IMR-90 (cell line): ENCODE data around the gene WWC1. TPM values are rescaled to one million over a fixed set of nuclear protein-coding genes. Genes with fewer than 3 reads are reported as not detected.

Experiments used
- ATAC-seq: fragments of 200-7000 bp; cut with Tn5 transposase; 2 replicates; pipeline ENCODE4 v1.9.1; 2020; ENCODE audit warnings: low read depth, mild to moderate bottlenecking, moderate library complexity
- BruUV-seq: library from RNA; stranded (reverse); fragments of 400-500 nt; replicated peaks from 2 replicates; lab custom pipeline; 2021; lab: Mats Ljungman, UMichigan
- CTCF ChIA-PET: fragments of 300-600 bp; formaldehyde crosslinking; extraction: SDS; loops from one replicate; lab custom pipeline; 2021; ENCODE audit warnings: antibody characterized with exemption; lab: Yijun Ruan, JAX
- POLR2A ChIA-PET: fragments of 300-600 bp; sonication (Branson Sonifier 250); formaldehyde crosslinking; loops from one replicate; lab custom pipeline; 2022; ENCODE audit warnings: antibody characterized with exemption; ENCODE audit not compliant: unreplicated experiment; lab: Charles Lee
- DNase-seq: peaks from one replicate; pipeline ENCODE4 v3.0.0; 2013
- H2AFZ ChIP-seq: replicated peaks from 2 replicates; pipeline ENCODE3; 2013; ENCODE audit warnings: low read length, mild to moderate bottlenecking; ENCODE audit not compliant: poor library complexity
- H2AK5ac ChIP-seq: 2 replicates; pipeline ENCODE4 v1.6.1; 2013; ENCODE audit warnings: low read depth, low read length, inconsistent platforms
- H2AK9ac ChIP-seq: replicated peaks from 2 replicates; pipeline ENCODE3; 2013; ENCODE audit warnings: mild to moderate bottlenecking, low read depth, low read length, moderate library complexity; ENCODE audit not compliant: poor library complexity
- H2BK120ac ChIP-seq: 2 replicates; pipeline ENCODE4 v1.6.1; 2013; ENCODE audit warnings: low read depth, low read length, inconsistent platforms
- H2BK15ac ChIP-seq: 3 replicates; pipeline ENCODE4 v1.6.1; 2013; ENCODE audit warnings: low read depth, low read length, inconsistent platforms
- H2BK20ac ChIP-seq: 2 replicates; pipeline ENCODE4 v1.6.1; 2013; ENCODE audit warnings: low read depth, mild to moderate bottlenecking, inconsistent platforms, low read length, moderate library complexity
- H2BK5ac ChIP-seq: 2 replicates; pipeline ENCODE4 v1.6.1; 2013; ENCODE audit warnings: mild to moderate bottlenecking, low read depth, low read length, inconsistent platforms; ENCODE audit not compliant: poor library complexity, severe bottlenecking
- H3K14ac ChIP-seq: replicated peaks from 2 replicates; pipeline ENCODE4 v1.6.1; 2013; ENCODE audit warnings: low read depth, low read length, inconsistent platforms
- H3K18ac ChIP-seq: 2 replicates; pipeline ENCODE4 v1.6.1; 2013; ENCODE audit warnings: low read depth, low read length, control low read depth
- H3K23ac ChIP-seq: 2 replicates; pipeline ENCODE4 v1.6.1; 2013; ENCODE audit warnings: low read depth, low read length, inconsistent platforms
- H3K27ac ChIP-seq: 2 replicates; pipeline ENCODE4 v1.5.1; 2013; ENCODE audit warnings: mild to moderate bottlenecking, control low read depth, low read length; ENCODE audit not compliant: insufficient read depth
- H3K27me3 ChIP-seq: 2 replicates; pipeline ENCODE4 v1.6.1; 2013; ENCODE audit warnings: low read length; ENCODE audit not compliant: control insufficient read depth, insufficient read depth
- H3K36me3 ChIP-seq: 2 replicates; pipeline ENCODE4 v1.6.1; 2013; ENCODE audit warnings: low read length, mixed read lengths; ENCODE audit not compliant: control insufficient read depth, insufficient read depth
- H3K4ac ChIP-seq: 2 replicates; pipeline ENCODE4 v1.6.1; 2013; ENCODE audit warnings: low read depth, low read length, inconsistent platforms
- H3K4me1 ChIP-seq: 2 replicates; pipeline ENCODE4 v1.6.1; 2013; ENCODE audit warnings: low read length, mixed read lengths; ENCODE audit not compliant: control insufficient read depth, insufficient read depth
- H3K4me2 ChIP-seq: 2 replicates; pipeline ENCODE4 v1.6.1; 2013; ENCODE audit warnings: low read depth, mild to moderate bottlenecking, control low read depth, low read length, moderate library complexity
- H3K4me3 ChIP-seq: 2 replicates; pipeline ENCODE4 v1.5.1; 2013; ENCODE audit warnings: low read depth, mild to moderate bottlenecking, control low read depth, low read length, moderate library complexity; ENCODE audit not compliant: insufficient read depth
- H3K56ac ChIP-seq: 2 replicates; pipeline ENCODE4 v1.6.1; 2013; ENCODE audit warnings: low read length, inconsistent platforms; ENCODE audit not compliant: insufficient read depth; ENCODE audit errors: extremely low read depth
- H3K79me1 ChIP-seq, 2 experiments: 2 replicates each; pipeline ENCODE4 v1.6.1; 2013; ENCODE audit warnings: low read length in 2 of 2, inconsistent platforms in 1 of 2, low read depth in 1 of 2
- H3K9ac ChIP-seq: 2 replicates; pipeline ENCODE4 v1.6.1; 2013; ENCODE audit warnings: low read depth, low read length, control low read depth
- H3K9me1 ChIP-seq: 2 replicates; pipeline ENCODE4 v1.6.1; 2013; ENCODE audit warnings: low read length, inconsistent platforms; ENCODE audit not compliant: insufficient read depth
- H3K9me3 ChIP-seq: 2 replicates; pipeline ENCODE4 v1.6.1; 2013; ENCODE audit warnings: low read length; ENCODE audit not compliant: control insufficient read depth, insufficient read depth
- H4K20me1 ChIP-seq: 2 replicates; pipeline ENCODE4 v1.6.1; 2013; ENCODE audit warnings: low read length, inconsistent platforms; ENCODE audit not compliant: insufficient read depth
- H4K5ac ChIP-seq: 2 replicates; pipeline ENCODE4 v1.6.1; 2013; ENCODE audit warnings: mild to moderate bottlenecking, low read depth, low read length, control low read depth
- H4K8ac ChIP-seq, 2 experiments: 2 replicates each; pipeline ENCODE4 v1.6.1; 2013; ENCODE audit warnings: low read depth in 2 of 2, low read length in 2 of 2, control low read depth in 1 of 2, inconsistent platforms in 1 of 2
- H4K91ac ChIP-seq: 2 replicates; pipeline ENCODE4 v1.6.1; 2013; ENCODE audit warnings: low read depth, low read length, inconsistent platforms; ENCODE audit not compliant: insufficient read depth
- CEBPB ChIP-seq: IDR thresholded peaks from 2 replicates; pipeline ENCODE4 v1.6.1; 2012; ENCODE audit warnings: low read depth, low read length, improper control_type of control experiment
- CHD1 ChIP-seq: IDR thresholded peaks from 2 replicates; pipeline ENCODE4 v1.6.1; 2012; ENCODE audit warnings: low read depth, low read length, improper control_type of control experiment
- FOS ChIP-seq: fragments of 150-350 bp; IDR thresholded peaks from 2 replicates; pipeline ENCODE4 v1.6.1; 2016; ENCODE audit warnings: low read depth, low read length
- MAFK ChIP-seq: IDR thresholded peaks from 2 replicates; pipeline ENCODE4 v1.6.1; 2012; ENCODE audit warnings: low read depth, low read length, improper control_type of control experiment
- MAZ ChIP-seq: IDR thresholded peaks from 2 replicates; pipeline ENCODE4 v1.6.1; 2012; ENCODE audit warnings: low read depth, mild to moderate bottlenecking, low read length, improper control_type of control experiment, moderate library complexity, borderline replicate concordance
- MXI1 ChIP-seq: IDR thresholded peaks from 2 replicates; pipeline ENCODE4 v1.6.1; 2012; ENCODE audit warnings: low read depth, mild to moderate bottlenecking, low read length, moderate library complexity, borderline replicate concordance
- NFE2L2 ChIP-seq: fragments of 150-350 bp; IDR thresholded peaks from 2 replicates; pipeline ENCODE4 v1.6.1; 2016; ENCODE audit warnings: low read depth, mild to moderate bottlenecking, low read length
- POLR2A ChIP-seq: IDR thresholded peaks from 2 replicates; pipeline ENCODE4 v1.6.1; 2012; ENCODE audit warnings: mild to moderate bottlenecking, low read depth, low read length
- RAD21 ChIP-seq: IDR thresholded peaks from 2 replicates; pipeline ENCODE4 v1.6.1; 2012; ENCODE audit warnings: low read length, improper control_type of control experiment
- RCOR1 ChIP-seq: IDR thresholded peaks from 2 replicates; pipeline ENCODE4 v1.6.1; 2012; ENCODE audit warnings: mild to moderate bottlenecking, low read length, improper control_type of control experiment; ENCODE audit not compliant: insufficient replicate concordance
- RFX5 ChIP-seq: IDR thresholded peaks from 2 replicates; pipeline ENCODE4 v1.8.0; 2012; ENCODE audit warnings: low read depth, mild to moderate bottlenecking, low read length, moderate library complexity
- SMC3 ChIP-seq: fragments of 150-350 bp; IDR thresholded peaks from 2 replicates; pipeline ENCODE4 v1.6.1; 2016; ENCODE audit warnings: low read depth, mild to moderate bottlenecking, antibody characterized with exemption, low read length, moderate library complexity
- WGBS, 2 experiments: methylation state at CpG; one replicate each; pipeline versions ENCODE4 v1.1.5 to v1.1.7; 2013; ENCODE audit warnings: missing lambda C conversion rate in 2 of 2; ENCODE audit not compliant: insufficient read length in 1 of 2; ENCODE audit errors: extremely low coverage in 2 of 2; 5-methylcytosine and 5-hydroxymethylcytosine counted together
- dilution Hi-C: fragments of 300-500 bp; cut with HindIII; formaldehyde crosslinking; loops from one replicate; pipeline ENCODE4 v1.14.3; 2018; ENCODE audit warnings: low sequenced_read_pairs; ENCODE audit not compliant: unreplicated experiment
- in situ Hi-C: fragments of 300-500 bp; cut with MboI; formaldehyde crosslinking; loops from 3 replicates; pipeline ENCODE4 v1.14.3; 2019; ENCODE audit warnings: low sequenced_read_pairs, inconsistent platforms, mixed read lengths
- intact Hi-C: fragments of 100-400 bp; cut with micrococcal nuclease; formaldehyde crosslinking; loops from 2 replicates; pipeline ENCODE4 v1.10.0; 2022
- polyA plus RNA-seq, 3 experiments: library from polyadenylated mRNA; depleted of rRNA; stranded (reverse); fragments of >200 nt; gene quantifications; 2 replicates each; pipeline ENCODE4 v1.2.3, GENCODE V29; 2012; ENCODE audit warnings: low replicate concordance in 1 of 3
- total RNA-seq: library from RNA; depleted of rRNA; stranded (reverse); fragments of >200 nt; gene quantifications from 2 replicates; pipeline ENCODE4 v1.2.3, GENCODE V29; 2012
- TF ChIP-seq, protein P1 (sequence below): fragments of 150-350 bp; IDR thresholded peaks from 2 replicates; pipeline ENCODE4 v1.6.1; 2017; ENCODE audit warnings: mild to moderate bottlenecking, antibody characterized with exemption, low read length, low read depth
- TF ChIP-seq, protein P2 (sequence below): fragments of 150-350 bp; IDR thresholded peaks from 2 replicates; pipeline ENCODE4 v1.6.1; 2016; ENCODE audit warnings: low read depth, mild to moderate bottlenecking, low read length, moderate library complexity, borderline replicate concordance
- TF ChIP-seq, protein P3 (sequence below): conservative IDR thresholded peaks from 2 replicates; pipeline ENCODE4 v1.5.1; 2012; ENCODE audit warnings: mild to moderate bottlenecking, low read depth, low read length, improper control_type of control experiment

The WWC1 gene
- total and polyA plus RNA-seq, 2 of the 4 experiments (the other 2 are of a cell fraction): 9.1 to 10.3 TPM

DNA sequence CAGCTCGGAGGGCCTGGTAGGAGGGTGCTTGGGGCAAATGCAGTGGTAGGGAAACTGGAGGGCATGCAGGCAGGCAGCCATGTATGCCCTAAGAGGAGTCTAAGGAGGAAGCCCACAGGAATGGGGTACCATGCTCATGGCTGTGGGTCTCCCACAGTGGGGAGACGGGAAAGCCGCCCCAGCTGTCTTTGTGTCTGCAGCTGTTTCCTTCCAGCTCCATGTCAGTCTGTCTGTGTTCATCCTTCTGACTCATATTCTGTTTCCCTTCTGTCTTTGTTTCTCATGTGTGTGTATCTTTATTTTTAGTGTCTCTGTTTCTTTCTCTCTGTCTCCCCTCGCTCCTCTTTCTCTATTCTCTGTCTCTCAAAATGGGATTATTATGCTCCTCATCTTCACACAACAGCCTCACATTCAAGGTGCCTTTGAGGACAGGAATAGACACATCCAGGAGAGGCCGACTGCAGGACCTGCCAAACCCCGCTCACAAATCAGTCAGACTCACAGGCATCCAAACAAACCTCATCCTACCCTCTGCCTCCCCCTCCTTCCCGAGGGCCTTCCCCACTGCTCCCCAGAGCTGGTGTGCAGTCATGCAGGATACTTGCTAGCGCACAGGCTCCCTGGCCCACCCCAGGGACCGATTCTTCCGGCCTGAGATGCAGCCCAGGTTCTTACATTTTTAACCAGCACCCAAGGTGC lies 126.4 kb downstream of the WWC1 start:
- no peak overlapping the region for H3K14ac ChIP-seq
- H3K23ac ChIP-seq: no peak overlapping the region
- H3K4me1 ChIP-seq: peaks cover 5% of the 10 kb centered on the region
- H3K18ac ChIP-seq: no peak overlapping the region
- in situ Hi-C loops: no loop called here
- intact Hi-C loops: no loop called here
- peak overlapping the region; percentile 72 for H2AFZ ChIP-seq
- H3K4ac ChIP-seq: no peak overlapping the region
- no peak overlapping the region for H2BK15ac ChIP-seq
- peaks cover 8% of the 10 kb centered on the region for H3K9me1 ChIP-seq
- no peak overlapping the region for H3K9ac ChIP-seq
- H3K27ac ChIP-seq: no peak overlapping the region
- ATAC-seq: peak; percentile 46
- H3K4me2 ChIP-seq: no peak overlapping the region
- dilution Hi-C loops: no loop called here
- H3K36me3 ChIP-seq: peaks cover 5% of the 10 kb centered on the region
- WGBS, 2 experiments: 88% methylated on average over 8 of the region's 10 CpGs; no CpG with 5 or more reads in 1 of the 2 experiments
- H4K20me1 ChIP-seq: no peaks in the 10 kb centered on the region
- no peak overlapping the region for H2BK120ac ChIP-seq
- H2AK5ac ChIP-seq: no peak overlapping the region; the same call in 1 of the 2 replicates
- H2BK5ac ChIP-seq: no peak overlapping the region
- POLR2A ChIA-PET: no interaction called here
- H4K91ac ChIP-seq: no peak overlapping the region
- no peak overlapping the region for H3K4me3 ChIP-seq
- no peak overlapping the region for H4K5ac ChIP-seq
- CTCF ChIA-PET: interaction anchor here (0.5 kb wide), 1 partner anchor 13 kb away, joined by 6 read pairs; no protein-coding TSS in a partner anchor
- no peaks in the 10 kb centered on the region for H3K27me3 ChIP-seq
- H2BK20ac ChIP-seq: no peak overlapping the region
- no TSS peak for BruUV-seq
- H3K9me3 ChIP-seq: no peaks in the 10 kb centered on the region
- 0 out of 4 replicates have a peak, but pooled peaks cover 0 to 5% of the 10 kb centered on the region in 2 experiments for H3K79me1 ChIP-seq
- peak; percentile 62 for DNase-seq
- H3K56ac ChIP-seq: no peak overlapping the region
- H2AK9ac ChIP-seq: no peak overlapping the region
- H4K8ac ChIP-seq: no peak overlapping the region
- TF ChIP-seq MAZ (no peak), NFE2L2 (no peak), RFX5 (no peak), MAFK (no peak), RCOR1 (no peak), FOS (no peak), SMC3 (no peak), RAD21 (no peak), MXI1 (no peak), POLR2A (no peak), CHD1 (no peak), CEBPB (no peak)
- TF ChIP-seq, protein P1, sequence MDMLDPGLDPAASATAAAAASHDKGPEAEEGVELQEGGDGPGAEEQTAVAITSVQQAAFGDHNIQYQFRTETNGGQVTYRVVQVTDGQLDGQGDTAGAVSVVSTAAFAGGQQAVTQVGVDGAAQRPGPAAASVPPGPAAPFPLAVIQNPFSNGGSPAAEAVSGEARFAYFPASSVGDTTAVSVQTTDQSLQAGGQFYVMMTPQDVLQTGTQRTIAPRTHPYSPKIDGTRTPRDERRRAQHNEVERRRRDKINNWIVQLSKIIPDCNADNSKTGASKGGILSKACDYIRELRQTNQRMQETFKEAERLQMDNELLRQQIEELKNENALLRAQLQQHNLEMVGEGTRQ: no peak
- TF ChIP-seq, protein P2, sequence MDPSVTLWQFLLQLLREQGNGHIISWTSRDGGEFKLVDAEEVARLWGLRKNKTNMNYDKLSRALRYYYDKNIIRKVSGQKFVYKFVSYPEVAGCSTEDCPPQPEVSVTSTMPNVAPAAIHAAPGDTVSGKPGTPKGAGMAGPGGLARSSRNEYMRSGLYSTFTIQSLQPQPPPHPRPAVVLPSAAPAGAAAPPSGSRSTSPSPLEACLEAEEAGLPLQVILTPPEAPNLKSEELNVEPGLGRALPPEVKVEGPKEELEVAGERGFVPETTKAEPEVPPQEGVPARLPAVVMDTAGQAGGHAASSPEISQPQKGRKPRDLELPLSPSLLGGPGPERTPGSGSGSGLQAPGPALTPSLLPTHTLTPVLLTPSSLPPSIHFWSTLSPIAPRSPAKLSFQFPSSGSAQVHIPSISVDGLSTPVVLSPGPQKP: no peak
- TF ChIP-seq, protein P3, sequence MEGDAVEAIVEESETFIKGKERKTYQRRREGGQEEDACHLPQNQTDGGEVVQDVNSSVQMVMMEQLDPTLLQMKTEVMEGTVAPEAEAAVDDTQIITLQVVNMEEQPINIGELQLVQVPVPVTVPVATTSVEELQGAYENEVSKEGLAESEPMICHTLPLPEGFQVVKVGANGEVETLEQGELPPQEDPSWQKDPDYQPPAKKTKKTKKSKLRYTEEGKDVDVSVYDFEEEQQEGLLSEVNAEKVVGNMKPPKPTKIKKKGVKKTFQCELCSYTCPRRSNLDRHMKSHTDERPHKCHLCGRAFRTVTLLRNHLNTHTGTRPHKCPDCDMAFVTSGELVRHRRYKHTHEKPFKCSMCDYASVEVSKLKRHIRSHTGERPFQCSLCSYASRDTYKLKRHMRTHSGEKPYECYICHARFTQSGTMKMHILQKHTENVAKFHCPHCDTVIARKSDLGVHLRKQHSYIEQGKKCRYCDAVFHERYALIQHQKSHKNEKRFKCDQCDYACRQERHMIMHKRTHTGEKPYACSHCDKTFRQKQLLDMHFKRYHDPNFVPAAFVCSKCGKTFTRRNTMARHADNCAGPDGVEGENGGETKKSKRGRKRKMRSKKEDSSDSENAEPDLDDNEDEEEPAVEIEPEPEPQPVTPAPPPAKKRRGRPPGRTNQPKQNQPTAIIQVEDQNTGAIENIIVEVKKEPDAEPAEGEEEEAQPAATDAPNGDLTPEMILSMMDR: no peak
